Stimulated activated CD4-positive, alpha-beta T cell treated with anti-CD3 and anti-CD28 coated beads, Interleukin-2, amount 100 ng/mL, for 4 hours (primary cell): Measurements from ENCODE around the gene TTC9C.
"Not testable (repeated sequence)": the region's sequence is repeated elsewhere in the genome, so short reads cannot be mapped to it uniquely, and the experiment has no call there.

Source experiments
- DNase-seq: peaks from one replicate; pipeline ENCODE4 v3.0.0-alpha.2; 2020; ENCODE audit warnings: low read depth

The TTC9C gene

GRCh38 chr11:62709247-62710000 lies 18.9 kb upstream of the TTC9C start:
- DNase-seq = peak; percentile 95

- DNase-seq = no peak
Observed at GRCh38 chr11:62710001-62710345, 18.3 kb upstream of the TTC9C start.

- DNase-seq = no peak
Observed at GRCh38 chr11:62712276-62712812, 15.9 kb upstream of the TTC9C start.

GRCh38 chr11:62712861-62713260 lies 15.4 kb upstream of the TTC9C start:
- DNase-seq = no peak

- no peak for DNase-seq
Observed at GRCh38 chr11:62713343-62713742, 14.9 kb upstream of the TTC9C start.

- DNase-seq = no peak
Observed at GRCh38 chr11:62715150-62716130, 12.8 kb upstream of the TTC9C start.

- no peak for DNase-seq
Observed at GRCh38 chr11:62716206-62716605, 12.1 kb upstream of the TTC9C start.

GRCh38 chr11:62716816-62717215 lies 11.5 kb upstream of the TTC9C start:
- DNase-seq = no peak

GRCh38 chr11:62719302-62719978 lies 8.8 kb upstream of the TTC9C start:
- no peak for DNase-seq

GRCh38 chr11:62721994-62722393 lies 6.3 kb upstream of the TTC9C start:
- no peak for DNase-seq

- DNase-seq = no peak
Observed at GRCh38 chr11:62724171-62724570, 4.1 kb upstream of the TTC9C start.

GRCh38 chr11:62725646-62726045 lies 2.6 kb upstream of the TTC9C start:
- no peak for DNase-seq

- DNase-seq = no peak
Observed at GRCh38 chr11:62726156-62726914, 2.0 kb upstream of the TTC9C start.

GRCh38 chr11:62726915-62727164 lies 1.4 kb upstream of the TTC9C start:
- DNase-seq = peak; percentile 13

- peak; percentile 98 for DNase-seq
Observed at GRCh38 chr11:62727165-62727871, 968 bp upstream of the TTC9C start, which contains the start of gene HNRNPUL2. Gene HNRNPUL2, minus strand, starts transcription at chr11:62727457. Its CDS starts 301 bp downstream, at chr11:62727156.

GRCh38 chr11:62727872-62728170 lies 465 bp upstream of the TTC9C start:
- DNase-seq = peak; percentile 81

GRCh38 chr11:62730076-62730475 lies 1.8 kb downstream of the TTC9C start:
- not testable (repeated sequence) for DNase-seq

- DNase-seq = no peak
Observed at GRCh38 chr11:62732830-62733229, 4.5 kb downstream of the TTC9C start.

- no peak for DNase-seq
Observed at GRCh38 chr11:62737196-62737595, 8.9 kb downstream of the TTC9C start.

- no peak for DNase-seq
Observed at GRCh38 chr11:62747475-62748160, 19.3 kb downstream of the TTC9C start.

GRCh38 chr11:62749931-62750330 lies 21.6 kb downstream of the TTC9C start:
- DNase-seq = not testable (repeated sequence)
